GM04503 (cell line): ENCODE data around the gene STARD13.

Source experiments
- DNase-seq: peaks from one replicate; pipeline ENCODE4 v3.0.0-alpha.2; 2012; ENCODE audit warnings: low read depth

STARD13 gene, protein sequence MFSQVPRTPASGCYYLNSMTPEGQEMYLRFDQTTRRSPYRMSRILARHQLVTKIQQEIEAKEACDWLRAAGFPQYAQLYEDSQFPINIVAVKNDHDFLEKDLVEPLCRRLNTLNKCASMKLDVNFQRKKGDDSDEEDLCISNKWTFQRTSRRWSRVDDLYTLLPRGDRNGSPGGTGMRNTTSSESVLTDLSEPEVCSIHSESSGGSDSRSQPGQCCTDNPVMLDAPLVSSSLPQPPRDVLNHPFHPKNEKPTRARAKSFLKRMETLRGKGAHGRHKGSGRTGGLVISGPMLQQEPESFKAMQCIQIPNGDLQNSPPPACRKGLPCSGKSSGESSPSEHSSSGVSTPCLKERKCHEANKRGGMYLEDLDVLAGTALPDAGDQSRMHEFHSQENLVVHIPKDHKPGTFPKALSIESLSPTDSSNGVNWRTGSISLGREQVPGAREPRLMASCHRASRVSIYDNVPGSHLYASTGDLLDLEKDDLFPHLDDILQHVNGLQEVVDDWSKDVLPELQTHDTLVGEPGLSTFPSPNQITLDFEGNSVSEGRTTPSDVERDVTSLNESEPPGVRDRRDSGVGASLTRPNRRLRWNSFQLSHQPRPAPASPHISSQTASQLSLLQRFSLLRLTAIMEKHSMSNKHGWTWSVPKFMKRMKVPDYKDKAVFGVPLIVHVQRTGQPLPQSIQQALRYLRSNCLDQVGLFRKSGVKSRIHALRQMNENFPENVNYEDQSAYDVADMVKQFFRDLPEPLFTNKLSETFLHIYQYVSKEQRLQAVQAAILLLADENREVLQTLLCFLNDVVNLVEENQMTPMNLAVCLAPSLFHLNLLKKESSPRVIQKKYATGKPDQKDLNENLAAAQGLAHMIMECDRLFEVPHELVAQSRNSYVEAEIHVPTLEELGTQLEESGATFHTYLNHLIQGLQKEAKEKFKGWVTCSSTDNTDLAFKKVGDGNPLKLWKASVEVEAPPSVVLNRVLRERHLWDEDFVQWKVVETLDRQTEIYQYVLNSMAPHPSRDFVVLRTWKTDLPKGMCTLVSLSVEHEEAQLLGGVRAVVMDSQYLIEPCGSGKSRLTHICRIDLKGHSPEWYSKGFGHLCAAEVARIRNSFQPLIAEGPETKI

DNA sequence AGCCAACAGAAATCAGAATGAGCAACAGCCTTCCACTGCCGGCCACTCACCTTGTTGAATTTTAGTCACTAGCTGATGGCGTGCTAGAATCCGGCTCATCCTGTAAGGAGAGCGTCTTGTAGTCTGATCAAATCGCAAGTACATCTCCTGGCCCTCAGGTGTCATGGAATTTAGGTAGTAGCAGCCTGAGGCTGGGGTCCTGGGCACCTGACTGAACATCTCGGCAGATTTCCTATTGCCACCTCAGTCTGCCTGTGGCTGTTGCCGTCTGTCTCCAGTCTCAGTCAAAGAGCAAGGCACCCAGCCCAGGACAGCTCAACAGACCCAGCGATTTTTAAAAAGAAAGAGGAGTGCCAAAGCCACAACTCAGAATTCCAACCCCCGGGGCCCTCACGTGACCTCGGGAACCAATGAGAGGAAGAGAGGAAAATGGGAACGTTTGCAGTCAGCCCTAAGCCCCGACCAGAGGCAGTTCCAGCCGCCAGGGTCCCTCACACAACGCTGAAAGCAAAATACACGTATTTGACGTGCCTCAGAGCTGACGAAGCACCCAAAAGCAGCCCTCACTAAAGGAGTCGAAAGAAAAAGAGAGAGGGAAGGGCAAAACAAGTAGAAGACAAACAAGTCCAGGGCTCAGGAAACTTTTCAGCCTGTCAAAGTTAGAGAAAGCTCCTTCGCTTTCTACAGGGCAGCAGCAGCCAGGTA lies at the start of gene STARD13:
Gene STARD13, minus strand, starts transcription at position 336 of the 705 bp plus-strand sequence. Its CDS starts 117 bp downstream, at position 219.
- peak; percentile 95 for DNase-seq

DNA sequence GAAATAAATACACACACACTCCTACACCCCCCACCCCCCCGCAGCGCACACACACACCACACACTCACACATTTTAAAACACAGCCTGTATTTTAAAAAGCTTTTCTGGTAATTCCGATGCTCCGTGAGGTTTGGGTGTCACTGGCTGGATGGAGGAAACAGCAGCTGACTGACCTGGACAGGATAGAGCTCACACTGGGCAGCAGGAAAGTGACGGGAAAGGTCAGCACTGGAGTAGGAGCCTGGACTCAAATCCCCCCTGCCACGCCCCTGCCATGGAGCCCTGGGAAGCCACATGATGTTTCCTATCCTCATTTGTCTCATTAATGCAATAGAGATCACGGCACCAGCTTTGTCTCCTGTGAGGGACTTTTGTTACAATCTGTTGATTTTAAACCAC lies 49.3 kb upstream of the STARD13 start:
- no peak for DNase-seq

DNA sequence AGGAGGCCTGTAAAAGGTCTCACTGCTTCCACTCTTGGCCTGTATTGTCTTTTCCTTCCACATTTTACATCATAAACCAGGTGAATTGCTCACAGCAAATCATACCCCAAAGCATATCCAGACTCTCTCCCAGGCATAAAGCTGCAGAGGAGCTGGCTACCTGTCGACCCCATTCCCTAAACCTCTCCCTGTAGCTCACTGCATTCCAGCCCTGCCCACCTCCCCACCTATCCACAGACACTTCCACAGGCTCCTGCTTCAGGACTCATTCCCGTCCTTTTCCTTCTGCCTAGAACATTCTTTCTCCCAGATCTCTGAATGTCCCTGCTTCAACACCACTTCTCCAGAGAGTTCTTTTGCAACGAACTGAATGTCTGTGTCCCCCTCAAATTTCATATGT lies 46.4 kb upstream of the STARD13 start:
- no peak for DNase-seq

DNA sequence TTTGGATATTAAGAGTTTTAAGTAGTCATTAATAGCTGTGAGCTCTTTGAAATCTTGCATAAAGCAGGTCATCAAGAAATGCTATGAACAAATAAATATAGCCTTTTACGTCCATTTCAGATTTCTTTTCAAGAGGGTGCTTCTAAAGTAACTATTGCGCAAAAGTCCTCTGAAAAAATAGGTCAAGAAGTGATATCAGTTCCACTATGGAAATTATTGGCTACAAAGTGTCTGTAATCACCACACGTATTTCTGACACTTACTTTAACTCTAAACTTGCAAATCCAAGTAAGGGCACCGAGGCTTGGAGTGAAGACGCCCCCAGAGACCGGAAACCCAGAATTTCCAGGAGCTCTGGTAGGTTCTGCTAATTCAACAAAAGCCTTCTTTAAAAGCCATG lies 44.9 kb upstream of the STARD13 start:
- no peak for DNase-seq

DNA sequence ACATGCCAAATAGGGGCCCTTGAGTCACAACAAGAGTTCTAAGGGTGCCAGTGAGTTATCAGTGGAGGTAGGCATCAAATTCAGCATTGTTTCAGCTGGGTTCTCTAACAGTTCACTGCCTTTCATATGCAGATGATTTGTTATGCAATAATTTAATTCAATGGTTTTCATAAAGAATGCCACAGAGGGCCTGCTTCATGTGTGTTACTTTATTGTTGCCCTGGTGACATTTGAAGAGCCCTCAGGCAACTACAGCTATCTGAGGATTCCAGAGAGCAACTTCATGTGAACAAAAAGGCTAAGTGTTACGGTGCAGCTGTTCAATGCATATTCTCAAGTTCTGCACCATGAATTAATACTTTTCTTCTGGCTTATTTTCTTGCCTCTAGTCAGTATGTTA lies 43.1 kb upstream of the STARD13 start:
- no peak for DNase-seq

DNA sequence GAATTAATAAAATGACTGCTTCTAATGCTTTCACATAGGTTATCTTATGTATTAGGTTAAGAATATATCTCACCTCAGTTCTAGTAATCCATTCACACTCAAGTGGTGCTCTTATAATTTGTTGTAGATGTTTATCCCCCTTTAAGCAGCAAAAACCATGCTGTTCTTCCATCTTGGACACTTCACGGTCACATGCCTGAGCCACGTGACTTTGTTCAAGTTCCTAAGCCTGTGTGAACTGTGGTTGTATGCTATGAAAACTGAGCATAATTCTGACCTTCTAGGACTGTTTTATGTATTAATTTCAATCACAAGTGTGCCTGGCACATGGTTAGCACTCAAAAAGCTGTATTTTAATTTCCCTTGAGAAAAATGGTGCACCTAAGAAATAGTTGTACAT lies 41.2 kb upstream of the STARD13 start:
- no peak for DNase-seq

DNA sequence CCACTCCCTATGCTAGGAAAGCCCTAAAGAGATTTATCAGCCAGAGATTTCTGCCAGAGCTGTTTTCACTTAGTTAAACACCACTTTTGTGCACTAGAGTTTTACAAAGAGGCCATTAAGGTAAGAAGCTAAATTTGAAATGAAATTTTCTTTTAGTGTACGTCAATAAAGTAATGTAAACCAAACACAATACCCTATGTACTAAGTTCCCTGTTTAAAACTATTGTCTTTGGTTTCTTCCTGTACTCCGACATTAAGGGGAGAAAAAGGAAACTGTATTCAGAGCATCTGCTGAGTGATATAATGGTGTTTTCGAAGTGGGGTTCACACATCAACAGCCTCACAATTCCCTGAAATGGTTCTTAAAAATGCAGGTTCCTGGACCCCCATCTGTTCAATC lies 40.7 kb upstream of the STARD13 start:
- DNase-seq = no peak

DNA sequence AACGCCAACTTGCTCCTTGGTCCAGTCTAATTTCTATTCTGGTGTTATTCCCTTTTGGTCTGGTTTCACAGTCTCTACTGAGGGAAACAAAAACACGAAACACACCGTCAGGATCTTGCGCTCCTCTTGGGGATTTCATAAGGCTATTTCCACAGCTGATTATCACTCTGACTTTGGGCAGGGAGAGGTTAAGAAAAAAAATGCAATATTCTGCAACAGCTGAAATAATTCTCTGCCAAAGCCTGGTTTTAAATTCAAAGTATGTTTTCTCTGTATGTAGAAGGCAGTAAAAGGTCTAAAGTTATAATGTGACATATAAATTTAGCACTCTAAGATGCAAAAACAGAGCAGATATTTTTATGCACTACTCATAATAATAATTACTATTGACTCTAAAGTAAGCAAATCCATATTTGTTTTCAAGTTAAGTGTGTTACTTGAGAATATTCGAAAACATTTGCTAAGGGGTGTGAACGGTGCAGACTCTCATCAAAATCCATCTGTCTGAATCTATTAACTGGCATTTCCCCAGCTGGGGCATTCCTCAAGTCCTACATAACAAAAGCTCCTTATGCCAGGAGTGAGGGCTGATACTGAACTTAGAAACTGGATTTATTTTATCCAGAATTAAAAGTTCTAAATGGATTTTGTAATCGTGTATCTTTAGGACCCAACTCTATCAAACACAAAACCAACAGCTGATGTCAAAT lies 38.4 kb upstream of the STARD13 start:
- DNase-seq = no peak

DNA sequence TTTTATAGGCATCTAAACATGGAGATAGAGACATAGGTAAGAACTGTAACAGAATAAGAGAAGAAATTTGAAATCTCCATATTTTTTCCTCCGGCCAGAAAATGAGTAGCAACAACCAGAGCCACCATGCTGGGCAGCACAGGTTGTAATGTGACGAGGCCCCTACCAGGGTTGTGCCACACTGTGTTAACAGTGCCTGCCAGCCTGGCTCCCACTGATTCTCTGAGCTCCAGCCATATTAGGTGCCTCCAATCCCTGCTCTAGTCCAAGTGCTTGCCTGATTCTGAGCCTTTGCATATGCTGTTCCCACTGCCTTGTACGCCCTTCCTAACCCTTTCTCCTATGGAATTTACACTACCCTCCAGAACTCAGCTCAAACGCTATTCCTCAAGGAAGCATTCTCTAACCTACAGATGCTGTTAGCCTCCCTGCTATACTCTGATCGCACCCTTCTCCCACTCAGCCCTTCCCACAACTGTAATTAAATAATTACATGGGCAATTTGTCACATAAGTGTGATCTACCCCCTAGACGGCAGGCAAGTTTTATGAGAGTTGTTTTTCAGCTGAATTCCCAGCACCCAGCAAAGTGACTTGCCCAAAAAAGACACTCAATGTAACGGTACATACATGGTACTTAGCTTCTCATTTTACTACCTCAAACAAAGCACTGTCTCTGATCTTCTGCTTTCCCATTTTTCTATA lies 37.6 kb upstream of the STARD13 start:
- DNase-seq = no peak

DNA sequence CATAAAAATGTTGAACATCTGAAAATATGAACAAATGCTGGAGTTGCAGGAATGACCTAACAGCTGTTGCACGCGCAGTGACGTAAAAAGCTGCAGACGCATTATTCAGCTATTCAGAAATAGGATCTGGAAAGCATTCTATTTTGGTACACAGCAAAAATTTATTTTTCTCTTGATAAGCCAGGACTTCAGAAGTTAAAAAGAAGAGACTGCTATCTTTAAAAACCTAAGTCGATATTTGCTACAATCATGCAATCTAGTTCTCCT lies 36.9 kb upstream of the STARD13 start:
- DNase-seq = peak; percentile 34

DNA sequence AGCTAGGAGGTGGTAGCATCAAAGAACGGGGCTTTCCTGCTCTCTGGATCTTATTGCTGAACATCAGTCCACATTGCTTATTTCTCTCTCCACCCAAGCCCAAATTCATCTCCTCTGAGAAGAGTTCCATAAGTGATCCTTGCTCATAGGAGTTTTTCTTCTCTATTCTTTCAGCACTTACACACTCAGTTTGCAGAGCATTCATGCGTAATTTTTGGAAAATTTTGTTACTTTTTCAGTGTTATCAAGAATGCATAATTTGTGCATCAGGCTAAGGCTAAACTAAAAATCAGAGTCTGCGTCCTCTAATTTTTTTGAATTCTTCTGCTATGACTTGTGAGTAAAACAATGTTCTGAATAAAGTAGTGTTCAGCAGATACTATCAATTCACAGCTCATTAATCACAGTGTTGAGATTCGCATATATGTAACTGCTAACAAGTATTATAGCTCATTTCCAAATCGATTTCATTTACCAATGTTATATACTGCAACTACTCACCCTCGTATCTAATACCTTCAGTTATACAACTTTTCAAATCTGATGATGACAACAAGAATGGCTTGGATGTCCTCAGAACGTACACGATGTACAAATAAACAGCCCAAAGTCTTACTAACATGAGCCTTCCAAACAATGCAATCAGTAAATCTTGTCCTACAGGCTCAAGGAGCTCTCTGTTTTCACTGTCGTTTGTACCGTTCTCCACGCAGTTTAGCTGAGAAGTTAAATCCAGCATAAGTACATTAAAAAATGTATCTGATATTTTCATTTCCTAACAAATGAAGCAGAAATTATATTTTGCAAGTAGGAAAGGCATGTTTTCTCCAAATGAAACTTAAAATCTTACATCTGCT lies 36.4 kb upstream of the STARD13 start:
- no peak for DNase-seq

DNA sequence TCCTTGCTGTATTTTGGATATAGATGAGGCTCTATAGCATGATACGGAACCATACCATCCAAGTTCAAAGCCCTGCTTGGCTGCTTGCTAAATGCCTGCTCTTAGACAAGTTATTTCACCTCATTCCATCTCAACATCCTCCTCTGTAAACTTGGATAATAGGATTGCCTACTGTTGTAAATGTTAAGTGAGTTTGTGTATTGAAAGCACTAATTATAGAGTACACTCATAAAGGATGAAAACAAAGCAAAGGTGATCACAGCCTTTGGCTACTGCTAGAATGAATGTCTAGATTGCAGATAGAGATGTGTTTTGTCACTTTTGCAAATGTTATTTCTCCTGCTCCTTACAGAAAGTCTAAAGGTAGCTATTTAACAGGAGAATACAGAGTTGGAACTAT lies 34.3 kb upstream of the STARD13 start:
- no peak for DNase-seq

DNA sequence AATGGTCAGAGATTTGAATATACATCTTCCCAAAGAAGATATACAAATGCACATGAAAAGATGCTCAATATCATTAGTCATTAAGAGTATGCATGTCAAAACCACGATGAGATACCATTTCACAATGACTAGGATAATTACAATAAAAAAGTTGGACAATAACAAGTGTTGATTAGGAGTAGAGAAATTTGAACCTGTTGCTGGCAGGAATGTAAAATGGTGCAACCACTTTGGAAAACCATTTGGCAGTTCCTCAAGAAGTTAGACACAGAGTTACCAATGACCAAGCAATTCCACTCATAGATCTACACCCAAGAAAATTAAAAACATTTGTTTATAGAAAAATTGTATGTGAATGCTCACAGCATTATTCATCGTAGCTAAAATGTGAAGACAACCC lies 33.2 kb upstream of the STARD13 start:
- peak; percentile 25 for DNase-seq

DNA sequence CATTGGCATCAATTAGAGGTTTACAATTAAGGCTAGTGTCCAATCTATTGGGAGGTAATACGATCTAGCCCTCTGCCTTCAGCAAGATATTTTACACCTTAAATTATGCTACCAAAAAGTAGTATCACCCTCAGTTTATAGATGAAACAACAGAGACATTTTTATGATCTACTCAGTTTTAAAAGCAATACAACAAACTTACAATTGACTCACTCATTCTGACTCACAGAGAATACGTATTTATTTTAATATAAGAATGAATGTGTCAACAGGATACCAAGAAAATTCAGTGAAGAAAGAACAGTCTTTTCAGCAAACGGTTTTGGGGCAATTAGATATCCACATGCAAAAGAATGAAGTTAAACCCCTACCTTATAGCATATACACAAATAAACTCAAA lies 32.5 kb upstream of the STARD13 start:
- DNase-seq = no peak

DNA sequence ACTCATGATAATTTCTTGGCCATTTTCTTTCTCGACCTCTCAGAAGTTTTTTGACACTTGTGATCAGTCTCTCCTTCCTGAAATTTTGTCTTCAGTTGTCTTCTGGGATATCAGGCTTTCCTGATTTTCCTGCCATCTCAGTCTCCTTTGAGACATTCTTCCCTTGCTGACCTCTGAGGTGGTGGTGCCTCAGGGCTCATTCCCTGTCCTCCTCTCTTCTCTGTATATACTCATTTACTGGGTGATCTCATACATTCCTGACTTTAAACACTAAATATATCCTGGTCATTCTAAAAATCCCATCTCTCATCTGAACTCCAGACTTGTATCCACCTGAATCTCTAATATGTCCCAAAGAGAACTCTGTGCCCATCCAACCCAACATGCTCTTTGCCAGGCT lies 31.3 kb upstream of the STARD13 start:
- no peak for DNase-seq

DNA sequence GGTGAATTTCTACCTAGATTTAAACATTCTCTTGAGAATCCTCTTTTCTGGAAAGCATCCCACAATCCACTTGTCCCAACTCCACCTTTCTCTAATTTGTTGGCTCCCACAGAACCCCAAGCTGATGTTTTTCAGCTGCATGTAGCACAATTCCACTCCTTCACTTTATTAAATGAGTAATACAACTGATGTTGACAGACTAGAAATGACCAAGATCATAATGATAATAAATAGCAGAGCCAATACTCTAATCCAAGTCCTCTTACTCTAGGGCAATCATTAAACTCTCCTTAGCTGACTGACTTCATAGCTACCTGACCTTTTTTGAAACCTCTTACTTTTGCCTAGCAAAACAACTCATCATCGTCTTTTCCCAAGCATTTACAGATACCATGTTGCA lies 27.9 kb upstream of the STARD13 start:
- no peak for DNase-seq

DNA sequence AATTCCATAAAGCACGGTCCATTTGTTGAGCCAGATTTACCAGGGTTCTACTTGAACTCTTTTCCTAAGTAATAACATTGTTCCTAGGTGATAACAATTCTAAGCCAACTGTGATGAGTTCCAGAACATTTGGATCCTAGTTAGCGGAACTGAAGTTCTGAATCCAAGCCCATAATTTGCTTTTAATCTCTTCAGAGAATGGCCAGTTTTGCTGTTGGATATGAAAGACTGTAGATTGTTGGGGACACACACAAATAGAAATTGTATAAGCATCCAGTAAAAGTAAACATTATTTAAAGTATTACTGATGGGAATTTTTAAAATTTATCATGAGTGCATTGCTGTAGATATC lies 27.3 kb upstream of the STARD13 start:
- no peak for DNase-seq

DNA sequence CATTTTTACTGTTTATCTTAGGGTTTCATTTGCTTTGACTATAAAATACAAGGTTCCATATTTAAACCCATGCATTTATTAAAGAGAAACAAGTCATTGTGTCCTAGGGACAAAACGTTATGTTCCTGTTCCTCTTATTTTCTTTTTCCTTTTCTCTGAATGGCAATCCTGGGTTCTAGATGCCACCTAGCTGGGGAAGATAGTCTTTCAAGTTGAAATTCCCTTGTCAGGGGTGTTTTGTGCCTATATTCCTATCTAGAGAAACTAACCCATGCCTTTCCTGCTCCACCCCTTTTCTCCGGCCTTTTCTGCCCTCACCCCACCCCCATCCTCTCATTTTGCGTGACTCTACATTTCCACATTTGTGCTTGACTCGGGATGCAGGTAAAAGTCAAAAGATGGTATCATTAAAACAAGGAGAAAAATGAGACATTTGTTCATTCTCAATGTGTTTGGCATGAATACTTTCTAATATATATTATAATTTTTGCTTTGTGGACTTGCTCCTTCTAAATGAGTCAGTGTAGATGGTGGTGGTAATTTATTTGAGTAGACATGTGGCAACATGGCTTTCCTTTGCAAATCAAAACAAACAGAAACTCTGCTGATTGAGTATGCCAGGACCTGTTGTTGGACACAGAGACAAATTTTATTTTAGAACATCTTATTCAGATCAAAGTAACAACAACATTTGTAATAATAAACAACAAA lies 26.8 kb upstream of the STARD13 start:
- no peak for DNase-seq

DNA sequence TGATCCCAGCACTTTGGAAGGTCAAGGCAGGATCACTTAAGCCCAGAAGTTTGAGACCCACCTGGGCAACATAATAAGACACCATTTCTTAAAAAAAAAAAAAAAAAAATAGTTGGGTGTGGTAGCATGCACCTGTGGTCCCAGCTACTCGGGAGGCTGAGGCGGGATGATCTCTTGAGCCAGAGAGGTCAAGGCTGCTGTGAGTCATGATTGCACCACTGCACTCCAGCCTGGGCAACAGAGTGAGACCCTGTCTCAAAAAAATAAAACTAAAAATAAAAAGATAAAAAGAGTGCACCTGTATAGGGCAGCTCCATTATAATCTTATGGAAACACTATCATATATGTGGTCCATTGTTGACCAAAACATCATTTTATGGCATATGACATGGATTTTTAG lies 25.5 kb upstream of the STARD13 start:
- no peak for DNase-seq
